GM10847 (cell line): ENCODE data around the gene SEMA3E.

Source experiments
- POLR2A ChIP-seq: IDR thresholded peaks from 2 replicates; pipeline ENCODE4 v1.6.1; 2011; ENCODE audit not compliant: insufficient read length; ENCODE audit errors: extremely low read depth

Gene SEMA3E

GRCh38 chr7:83366629-83367028 is 282.3 kb downstream of the SEMA3E start:
- TF ChIP-seq POLR2A: no peak

GRCh38 chr7:83365746-83366145 is 283.2 kb downstream of the SEMA3E start:
- TF ChIP-seq POLR2A: no peak

DNA sequence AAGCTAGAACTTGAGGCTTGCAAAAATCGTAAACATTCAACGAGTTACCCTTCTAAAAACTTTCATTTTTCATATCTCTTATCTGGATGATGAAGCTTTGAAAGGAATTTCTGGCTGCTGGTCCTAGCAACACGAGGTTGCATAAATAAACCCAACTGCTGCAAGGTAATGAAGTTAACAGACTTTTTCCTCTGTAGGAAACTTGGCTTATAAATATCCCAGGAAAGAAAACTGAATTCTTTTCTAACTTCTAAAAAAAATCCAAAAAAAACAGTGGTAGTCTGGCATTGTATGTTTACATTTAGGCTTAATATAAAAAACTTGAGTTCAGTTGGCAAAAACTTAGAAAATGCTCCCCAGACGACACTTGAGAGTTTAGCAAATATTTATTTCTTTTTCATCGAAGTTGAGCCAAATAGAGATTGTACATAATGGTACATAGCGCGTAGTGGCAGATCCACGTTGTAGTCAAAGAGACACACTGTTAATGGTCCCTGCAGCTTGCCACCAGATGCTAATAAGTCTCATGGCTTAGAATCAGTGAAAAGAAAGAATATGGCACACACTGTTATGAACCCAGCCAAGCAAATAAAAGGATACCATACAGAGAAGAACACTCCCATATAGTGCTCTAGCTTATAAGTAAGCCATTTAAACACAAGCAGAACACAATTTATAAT is 285.9 kb downstream of the SEMA3E start:
- no peak for TF ChIP-seq POLR2A

DNA sequence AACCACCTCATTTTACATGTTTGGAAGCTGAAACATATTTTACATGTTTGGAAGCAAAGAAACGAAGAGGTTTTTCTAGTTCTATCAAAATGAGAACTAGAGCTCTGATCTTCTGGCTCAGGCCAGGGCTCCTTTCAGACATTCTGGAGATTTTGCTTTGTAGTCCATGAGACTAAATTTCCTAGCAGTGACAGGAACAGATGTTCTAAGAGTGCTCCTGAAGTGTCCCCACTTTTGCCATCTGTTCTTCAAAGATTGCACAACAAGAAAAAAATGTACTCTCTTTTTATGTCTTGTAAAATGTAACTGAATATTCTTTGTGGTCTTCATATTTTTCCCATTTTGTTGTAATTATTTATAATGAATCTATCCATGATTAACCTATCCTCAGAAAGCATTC is 289.8 kb downstream of the SEMA3E start:
- no peak for TF ChIP-seq POLR2A

GRCh38 chr7:83355143-83355542 is 293.8 kb downstream of the SEMA3E start:
- TF ChIP-seq POLR2A: no peak

GRCh38 chr7:83347945-83348444 is 300.9 kb downstream of the SEMA3E start:
- TF ChIP-seq POLR2A: no peak

DNA sequence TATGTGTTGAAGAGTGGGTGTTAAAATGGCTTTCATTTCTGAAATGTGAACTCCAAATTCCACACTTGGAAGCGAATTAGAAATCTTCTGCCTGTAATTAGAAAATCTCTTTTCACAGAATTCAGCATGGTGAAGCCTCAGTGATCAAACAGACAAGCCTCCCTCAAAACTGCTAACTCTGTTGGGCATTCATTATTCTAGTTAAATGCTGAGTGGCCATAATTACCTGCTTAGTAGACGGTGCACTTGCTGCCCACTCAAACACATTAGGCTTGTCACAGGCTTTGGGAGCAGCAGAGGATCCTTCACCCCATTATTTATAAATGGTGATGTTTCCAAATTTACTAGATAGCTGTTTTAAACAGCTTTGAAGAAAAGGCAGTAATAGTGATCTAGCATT is 309.0 kb downstream of the SEMA3E start:
- TF ChIP-seq POLR2A: no peak

GRCh38 chr7:83338277-83338950 is 310.5 kb downstream of the SEMA3E start:
- no peak for TF ChIP-seq POLR2A

DNA sequence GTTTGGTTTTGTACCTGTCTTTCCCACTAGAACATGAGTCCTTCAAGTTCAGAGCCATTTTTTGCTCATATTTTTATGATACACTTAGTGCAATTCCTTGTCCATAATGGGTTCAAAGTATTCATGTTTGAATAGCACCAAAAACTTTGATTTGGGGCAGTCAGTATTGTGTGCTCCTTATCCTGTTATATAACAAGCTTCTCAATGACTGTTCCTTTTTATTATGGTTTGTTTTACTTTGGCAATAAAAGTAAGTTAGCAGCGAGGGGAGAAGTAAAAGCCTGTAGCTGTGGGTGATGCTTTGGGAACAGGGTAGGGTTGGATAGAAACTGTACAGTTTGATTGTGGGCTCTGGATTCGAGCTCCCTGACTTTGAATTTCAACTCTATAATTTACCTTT is 311.9 kb downstream of the SEMA3E start:
- no peak for TF ChIP-seq POLR2A

DNA sequence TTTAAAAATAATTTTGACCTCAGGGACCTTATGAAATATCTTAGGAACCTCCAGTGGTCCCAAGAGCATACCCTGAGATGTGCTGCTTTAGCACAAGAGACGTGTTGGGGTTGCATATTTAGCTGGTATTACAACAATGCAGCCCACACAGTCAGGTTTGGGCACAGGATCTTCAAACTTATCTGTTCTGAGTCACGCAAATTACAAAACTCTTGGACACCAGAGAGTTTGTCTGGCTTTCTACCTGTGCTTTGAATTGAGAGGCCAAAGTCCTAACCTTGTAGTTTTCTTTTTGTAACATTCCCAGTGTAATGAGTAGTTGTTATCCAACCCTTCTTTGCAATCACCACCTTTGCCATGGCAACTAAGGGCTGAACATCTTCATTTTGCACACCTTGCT is 322.7 kb downstream of the SEMA3E start:
- no peak for TF ChIP-seq POLR2A

GRCh38 chr7:83325083-83325482 is 323.9 kb downstream of the SEMA3E start:
- no peak for TF ChIP-seq POLR2A

- TF ChIP-seq POLR2A: no peak
These were observed 324.3 kb downstream of the SEMA3E start for GRCh38 chr7:83324596-83324995.

- no peak for TF ChIP-seq POLR2A
These were observed 327.9 kb downstream of the SEMA3E start for GRCh38 chr7:83321011-83321410.

DNA sequence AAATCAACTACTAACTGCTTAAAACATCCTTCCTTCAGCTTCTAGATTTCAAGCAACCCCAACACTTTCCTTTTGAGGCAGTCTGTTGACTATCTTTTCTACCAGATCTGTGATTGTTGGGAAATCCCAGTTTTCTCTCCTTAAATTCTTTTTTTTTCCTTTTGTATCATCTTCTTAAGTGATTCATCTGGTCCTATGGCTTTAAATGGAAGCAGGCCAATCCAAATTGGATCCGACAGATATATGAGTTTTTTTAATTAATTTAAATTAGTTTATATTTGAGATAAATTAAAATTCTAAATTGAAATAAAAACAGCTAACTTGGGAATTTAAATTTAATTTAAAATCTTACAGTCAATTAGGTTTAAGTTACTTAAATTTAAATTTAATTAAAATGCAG is 335.0 kb downstream of the SEMA3E start:
- no peak for TF ChIP-seq POLR2A
